NCI-H82 treated with DMSO at 0.1 percent for 48 hours (cell line): ENCODE measurements around the gene ARVCF.
"Not testable (repeated sequence)": the region's sequence is repeated elsewhere in the genome, so short reads cannot be mapped to it uniquely, and the experiment has no call there.

ENCODE experiments used
- DNase-seq: peaks from one replicate; lab custom pipeline; 2025; ENCODE audit not compliant: unreplicated experiment; lab: John Stamatoyannopoulos, UW

The ARVCF gene

DNA sequence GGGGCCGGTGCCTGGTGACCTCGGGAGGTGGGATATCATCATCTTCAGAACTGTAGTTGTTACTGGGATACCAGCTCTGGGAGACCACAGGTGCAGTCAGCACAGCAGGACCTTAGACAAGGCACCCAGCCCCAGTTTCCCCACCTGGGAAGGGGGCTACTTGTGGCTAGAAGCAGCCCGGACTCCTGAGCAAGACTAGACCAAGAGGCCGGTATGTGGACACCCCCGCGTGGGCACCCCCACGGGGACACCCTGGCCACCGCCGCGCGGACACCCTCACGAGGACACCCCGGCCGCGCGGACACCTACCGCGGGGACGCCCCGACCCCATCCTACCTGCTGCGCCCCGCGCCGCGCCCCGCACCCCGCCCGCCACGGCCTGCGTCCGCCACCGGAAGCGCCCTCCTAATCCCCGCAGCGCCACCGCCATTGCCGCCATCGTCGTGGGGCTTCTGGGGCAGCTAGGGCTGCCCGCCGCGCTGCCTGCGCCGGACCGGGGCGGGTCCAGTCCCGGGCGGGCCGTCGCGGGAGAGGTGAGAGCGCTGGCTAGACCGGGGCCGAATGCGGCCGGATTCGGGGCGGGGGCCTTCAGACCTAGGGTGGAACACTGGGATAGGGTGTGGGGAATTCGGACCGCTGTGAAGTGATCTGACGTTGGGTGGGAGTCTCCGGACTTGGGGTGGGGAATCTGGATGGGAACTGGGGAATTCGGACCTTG, 75.1 kb downstream of the ARVCF start, which contains the start of the genes COMT and TXNRD2:
Gene COMT, plus strand, starts transcription at position 408 of the 718 bp plus-strand sequence. CDS start 20,755 bp downstream, outside the sequence.
Gene TXNRD2, minus strand, starts transcription at position 454 of the 718 bp plus-strand sequence. Its CDS starts 15 bp downstream, at position 439.
- peak; percentile 5 for DNase-seq

DNA sequence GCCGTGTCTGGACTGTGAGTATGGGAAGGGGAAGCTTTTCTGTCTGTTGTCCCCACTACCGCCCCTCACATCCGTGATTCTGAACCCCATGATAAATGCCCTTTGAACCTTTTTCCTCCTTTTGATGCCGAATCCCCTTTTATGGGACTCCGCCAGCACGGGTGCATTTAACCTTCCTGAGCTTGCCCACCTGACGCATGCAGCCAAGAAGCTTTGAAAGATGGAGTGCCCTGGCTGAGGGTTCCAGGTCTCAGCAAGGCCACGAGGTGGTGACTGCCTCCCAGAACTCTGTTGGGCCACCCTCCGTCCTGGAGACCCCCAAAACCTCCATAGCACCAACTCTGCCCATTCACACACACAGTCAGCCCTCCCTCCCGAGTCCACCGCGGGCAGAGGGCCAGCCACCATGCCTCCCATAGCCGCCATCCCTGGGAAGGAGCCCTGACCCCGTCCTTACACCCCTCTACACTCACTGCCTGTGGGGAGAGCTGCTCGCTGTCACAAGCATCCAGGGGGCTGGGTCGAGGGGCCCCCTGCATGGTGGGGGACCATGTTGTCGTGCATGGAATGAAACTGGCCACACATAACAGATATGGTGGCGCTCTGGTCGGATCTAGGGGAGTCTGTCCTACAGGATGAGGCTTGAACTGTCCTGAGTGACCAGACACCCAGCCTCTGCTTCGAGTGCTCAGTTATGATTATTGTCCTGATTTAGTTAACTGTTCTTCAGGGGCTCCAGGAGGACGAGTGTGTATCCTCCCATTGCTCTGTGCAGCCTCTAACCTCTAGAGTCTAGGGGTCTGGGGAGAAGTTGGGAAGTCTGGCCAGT, 75.9 kb downstream of the ARVCF start:
- no peak for DNase-seq

DNA sequence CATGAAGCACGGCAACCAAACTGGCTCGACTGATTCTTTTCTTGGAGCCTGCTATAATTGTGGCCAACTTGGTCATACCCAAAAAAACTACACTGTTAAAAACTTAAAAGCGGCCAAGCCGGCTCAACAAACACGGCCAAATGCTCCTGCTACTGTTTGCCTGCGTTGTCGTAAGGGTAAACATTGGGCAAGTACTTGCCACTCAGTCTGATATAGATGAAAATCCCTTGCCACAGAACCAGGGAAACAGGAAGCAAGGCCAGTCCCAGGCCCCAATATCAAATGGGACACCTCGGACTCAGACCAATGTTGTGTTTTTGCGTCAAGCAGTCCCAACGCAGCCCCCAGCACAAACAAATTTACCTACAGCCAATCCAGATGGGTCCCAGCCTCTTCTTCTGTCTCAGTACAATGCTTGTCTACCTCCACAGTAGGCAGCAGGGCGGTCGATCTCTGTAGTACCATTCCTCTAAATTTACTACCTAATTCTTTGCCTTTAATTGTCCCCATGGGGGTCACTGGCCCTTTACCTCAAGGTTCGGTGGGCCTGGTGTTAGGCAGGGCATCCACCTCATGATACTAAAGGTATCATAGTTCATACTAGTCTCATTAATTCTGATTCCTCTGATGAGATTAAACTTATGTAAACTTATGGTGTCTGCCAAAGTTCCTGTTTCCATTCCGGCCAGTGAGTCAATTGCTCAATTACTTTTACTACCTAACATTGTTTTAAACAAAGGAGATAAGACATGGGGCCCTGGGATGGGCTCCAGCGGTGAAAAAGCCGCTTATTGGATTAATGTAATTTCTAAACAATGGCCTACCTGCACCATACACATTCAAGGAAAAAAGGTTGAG, 78.8 kb downstream of the ARVCF start:
- DNase-seq: no peak

DNA sequence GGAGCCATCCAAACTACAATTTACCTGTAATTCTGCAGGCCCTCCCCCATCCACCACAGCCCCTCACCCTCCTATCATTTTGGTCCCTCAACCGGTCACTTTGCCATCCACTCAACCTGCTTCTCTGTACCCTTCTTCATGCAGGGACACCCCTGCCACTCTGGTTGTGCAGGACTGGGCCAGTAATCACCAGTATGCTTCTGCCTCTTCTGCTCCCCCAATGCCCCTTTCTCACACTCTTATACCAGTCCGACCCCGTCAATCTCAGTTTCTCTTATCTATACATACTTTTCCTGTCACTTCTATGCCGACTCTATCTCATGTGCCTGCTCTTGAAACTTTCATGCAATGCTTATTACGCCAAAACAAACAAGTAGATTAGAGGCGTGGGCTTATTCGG, 80.1 kb downstream of the ARVCF start:
- no peak for DNase-seq

DNA sequence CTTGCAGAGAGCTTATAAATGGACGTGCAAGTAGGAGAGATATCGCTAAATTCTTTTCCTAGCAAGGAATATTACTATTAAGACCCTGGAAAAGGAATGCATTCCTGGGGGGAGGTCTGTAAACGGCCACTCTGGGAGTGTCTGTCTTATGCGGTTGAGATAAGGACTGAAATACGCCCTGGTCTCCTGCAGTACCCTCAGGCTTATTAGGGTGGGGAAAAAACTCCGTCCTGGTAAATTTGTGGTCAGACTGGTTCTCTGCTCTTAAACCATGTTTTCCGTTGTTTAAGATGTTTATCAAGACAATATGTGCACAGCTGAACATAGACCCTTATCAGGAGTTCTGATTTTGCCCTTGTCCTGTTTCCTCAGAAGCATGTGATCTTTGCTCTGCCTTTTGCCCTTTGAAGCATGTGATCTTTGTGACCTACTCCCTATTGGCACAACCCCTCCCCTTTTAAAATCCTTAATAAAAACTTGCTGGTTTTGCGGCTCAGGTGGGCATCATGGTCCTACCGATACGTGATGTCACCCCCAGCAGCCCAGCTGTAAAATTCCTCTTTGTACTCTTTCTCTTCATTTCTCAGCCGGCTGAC, 81.4 kb downstream of the ARVCF start:
- not testable (repeated sequence) for DNase-seq

DNA sequence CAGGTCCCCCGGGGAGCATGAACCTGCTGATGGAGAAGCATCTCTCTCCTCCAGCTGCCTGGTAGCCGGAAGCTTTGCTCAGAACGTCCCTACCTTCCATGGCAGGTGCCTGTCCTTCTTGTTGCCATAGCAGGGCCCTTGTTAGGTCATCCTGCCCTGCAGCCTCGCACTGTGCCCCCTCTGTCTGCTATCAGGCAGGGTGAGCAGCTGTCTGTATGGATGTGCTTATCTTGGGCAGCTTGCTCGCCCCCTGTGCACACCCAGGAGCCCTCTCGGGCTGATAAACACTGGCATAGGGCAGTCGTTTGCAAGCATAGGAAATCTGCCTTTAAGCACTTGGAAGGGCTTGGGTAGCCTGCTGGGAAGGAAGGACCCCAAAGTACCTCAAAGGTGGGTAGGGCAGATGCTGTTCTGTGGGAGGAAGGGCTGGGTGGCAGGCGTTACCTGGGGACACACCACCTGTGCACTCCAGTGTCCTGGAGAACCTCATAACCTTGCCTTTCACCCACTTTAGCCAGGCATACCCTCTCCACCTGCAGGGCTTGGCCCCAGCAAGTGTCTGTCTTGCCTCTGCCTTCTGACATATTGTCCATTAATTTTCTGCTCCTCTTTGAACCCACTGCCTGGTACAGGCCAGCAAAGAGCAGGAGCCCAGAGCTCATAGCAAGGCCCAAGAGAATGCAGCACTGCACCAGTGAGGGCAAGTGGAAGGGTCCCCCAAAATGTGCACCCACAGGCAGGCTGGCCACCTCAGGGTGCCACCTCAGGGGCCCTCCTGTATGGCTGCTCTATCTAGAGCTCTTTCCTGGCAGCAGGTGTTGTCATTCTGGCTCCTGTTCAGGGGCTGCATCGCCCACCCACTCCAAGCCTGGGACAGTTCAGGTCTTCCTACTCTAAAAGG, 83.0 kb downstream of the ARVCF start:
- no peak for DNase-seq

DNA sequence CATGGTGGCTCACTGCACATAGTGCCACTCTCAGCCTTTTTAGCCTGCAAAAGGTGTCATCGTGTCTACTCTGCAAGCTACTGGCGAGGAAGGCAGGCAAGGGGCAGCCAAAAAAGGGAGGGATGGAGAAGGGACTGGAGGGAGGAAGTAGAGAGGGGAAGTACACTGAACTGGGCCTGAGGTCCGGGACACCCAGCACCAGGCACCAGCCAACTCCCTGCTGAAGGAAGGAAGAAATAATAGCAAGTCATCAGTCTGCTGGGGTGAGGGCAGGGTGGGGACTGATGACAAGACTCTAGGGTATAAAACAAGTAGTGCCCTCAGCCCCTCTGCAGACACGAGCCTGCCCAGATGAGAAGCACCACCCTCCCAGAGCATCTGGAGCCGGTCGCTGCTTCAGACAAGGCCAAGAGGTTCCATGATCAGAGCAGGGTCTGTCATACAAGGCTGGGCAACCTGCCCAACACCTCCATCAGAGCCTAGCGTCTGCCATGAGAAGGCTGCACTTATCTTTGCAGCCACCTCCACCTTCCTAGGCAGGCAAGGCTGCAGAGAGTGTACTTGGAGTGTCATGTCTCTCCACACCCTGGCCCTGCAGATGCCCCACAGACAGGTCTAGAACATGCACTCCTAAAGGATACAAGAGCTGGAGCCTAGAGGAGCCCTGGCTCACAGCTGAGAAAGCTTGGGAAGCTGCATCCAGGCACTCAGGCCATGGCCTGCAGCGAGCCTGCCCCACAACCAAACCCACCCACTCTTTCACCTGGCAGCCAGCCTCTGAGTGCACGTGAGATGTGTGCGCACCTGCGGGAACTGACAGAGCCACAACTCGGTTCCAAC, 84.0 kb downstream of the ARVCF start:
- no peak for DNase-seq

DNA sequence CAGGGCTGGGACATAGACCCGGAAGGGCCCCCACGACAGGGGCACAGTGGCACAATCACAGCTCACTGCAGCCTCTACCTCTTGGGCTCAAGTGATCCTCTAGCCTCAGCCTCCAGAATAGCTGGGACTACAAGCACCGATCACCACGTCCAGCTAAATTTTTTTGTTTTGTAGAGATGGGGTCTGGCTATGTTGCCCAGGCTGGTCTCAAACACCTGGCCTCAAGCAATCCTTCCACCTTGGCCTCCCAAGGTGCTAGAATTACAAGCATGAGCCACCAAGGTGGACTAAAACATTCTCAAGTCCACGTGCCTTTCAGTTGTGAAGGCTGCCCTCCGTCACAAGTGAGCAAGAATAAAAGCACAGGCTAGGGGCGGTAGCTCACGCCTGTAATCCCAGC, 85.1 kb downstream of the ARVCF start:
- no peak for DNase-seq

DNA sequence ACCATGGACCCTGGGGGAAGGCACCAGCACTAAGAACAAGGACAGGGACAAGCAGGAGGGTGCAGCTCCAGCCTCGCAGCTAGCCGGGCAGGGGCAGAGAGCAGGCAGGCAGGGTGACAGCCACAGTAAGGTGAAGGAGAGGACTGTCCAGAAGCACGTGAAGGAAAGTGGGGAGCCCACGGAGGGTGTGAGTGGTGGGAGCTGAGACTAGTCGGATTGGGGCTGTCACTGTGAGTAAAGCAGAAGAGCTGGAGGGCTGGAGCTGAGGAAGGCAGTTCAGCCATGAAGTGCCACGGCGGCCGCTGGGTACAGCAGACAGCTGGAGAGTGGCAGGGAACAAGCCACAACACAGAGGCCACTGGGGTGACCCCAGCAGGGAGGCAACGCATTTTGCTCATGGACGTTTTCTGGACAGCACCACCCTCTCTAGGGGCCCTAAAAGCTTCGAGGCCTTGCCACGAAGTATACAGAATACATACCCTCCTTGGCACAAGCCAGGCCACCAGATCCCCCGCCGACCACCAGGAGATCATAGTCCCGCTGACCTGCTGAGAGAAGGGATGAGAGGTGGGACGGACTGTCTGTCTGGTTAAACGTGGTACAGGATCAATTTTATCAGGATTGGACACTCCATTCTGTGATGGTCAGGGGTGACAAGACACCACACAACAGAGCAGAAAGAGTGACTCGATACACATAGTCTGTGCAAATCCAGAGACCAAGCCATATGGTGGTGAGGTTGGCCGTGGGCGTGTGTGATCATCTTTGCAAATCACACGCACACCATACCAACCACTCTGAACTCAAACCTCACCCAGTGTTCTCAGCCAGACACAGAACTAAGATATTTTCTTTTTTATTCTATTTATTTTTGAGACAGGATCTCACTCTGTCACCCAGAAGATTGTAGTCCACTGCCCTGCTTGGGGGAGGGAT, 85.8 kb downstream of the ARVCF start:
- DNase-seq: no peak

DNA sequence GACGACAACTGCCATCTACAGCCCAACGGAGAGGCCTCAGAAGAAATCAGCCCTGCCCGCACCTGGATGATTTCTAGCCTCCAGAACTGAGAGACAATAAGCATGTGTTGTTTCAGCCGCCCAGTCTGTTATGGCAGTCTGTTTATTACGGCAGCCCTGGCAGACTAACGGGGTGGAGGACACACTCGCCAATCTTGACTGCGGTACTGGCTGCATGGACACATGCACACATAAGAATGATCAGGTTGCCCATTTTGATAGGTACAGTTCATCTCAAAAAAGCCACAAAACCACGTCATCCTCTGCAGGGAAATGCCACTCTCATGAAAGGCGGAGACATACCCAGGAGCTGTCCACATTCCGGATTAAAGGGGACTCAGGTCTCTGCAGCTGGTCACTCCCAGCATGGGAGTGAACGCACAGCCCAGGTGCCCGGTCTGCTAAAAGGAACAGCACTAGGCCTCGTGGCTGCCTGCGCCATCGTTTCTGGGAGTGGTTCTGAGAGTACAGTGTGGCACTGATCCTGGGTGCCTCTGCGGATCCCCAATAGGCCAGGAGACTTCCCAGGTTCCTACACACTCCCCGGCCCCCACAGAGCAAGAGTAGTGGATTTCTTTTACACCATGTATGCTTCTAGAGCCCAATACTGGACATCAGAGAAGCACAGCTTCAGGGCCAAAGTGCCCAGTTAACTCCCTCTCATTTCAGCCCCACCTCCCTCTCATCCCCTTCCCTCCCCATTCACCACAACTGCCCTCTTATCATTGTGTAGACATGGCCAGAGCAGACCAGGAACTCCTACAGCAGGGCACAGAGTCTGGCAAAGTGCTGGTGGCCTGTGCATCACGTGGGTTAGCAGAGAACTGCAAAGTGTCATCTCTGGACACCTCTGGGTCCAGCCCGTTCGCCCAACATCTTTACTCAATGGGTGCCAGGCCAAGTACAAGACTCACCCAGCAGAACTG, 86.8 kb downstream of the ARVCF start:
- DNase-seq: no peak

DNA sequence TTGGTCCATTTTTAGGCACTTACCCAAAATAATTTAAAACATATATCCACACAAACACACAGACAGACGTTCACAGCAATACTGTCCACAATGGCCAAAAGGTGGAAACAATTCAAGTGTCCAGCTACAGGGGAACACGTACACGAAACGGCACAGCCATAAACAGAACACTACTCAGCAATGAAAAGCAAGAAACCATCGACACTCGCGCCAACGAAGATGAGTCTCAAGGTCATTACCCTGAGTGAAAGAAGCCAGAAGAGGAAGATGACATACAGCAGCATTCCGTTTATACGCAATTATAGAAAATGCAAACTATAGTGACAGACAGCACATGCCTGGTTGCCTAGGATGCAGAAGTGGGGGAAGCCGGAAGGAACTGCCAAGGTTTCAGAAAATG, 88.4 kb downstream of the ARVCF start:
- no peak for DNase-seq

DNA sequence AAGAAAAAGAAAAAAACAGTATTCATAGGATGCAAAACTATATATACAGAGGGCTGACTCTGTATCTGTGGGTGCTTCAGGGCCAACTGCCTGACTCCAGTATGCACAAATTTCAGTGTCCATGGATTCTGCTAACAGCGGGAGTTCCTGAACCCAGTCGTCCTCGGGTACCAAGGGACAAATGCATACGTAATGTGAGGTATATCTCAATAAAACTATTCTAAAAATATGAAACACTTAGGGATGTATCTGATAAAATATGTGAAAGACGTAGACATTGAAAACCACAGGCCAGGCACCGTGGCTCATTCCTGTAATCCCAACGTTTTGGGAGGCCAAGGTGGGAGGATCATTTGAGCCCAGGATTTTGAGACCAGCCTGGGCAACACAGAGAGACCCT, 88.9 kb downstream of the ARVCF start:
- no peak for DNase-seq

DNA sequence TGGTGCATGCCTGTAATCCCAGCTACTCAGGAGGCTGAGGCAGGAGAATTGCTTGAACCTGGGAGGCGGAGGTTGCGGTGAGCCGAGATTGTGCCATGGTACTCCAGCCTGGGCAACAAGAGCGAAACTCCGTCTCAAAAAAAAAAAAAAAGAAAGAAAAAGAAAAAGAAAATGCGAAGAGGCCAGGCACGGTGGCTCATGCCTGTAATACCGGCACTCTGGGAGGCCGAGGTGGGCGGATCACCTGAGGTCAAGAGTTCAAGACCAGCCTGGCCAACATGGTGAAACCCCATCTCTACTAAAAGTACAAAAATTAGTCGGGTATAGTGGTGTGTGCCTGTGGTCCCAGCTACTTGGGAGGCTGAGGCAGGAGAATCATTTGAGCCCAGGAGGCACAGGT, 90.6 kb downstream of the ARVCF start:
- not testable (repeated sequence) for DNase-seq

DNA sequence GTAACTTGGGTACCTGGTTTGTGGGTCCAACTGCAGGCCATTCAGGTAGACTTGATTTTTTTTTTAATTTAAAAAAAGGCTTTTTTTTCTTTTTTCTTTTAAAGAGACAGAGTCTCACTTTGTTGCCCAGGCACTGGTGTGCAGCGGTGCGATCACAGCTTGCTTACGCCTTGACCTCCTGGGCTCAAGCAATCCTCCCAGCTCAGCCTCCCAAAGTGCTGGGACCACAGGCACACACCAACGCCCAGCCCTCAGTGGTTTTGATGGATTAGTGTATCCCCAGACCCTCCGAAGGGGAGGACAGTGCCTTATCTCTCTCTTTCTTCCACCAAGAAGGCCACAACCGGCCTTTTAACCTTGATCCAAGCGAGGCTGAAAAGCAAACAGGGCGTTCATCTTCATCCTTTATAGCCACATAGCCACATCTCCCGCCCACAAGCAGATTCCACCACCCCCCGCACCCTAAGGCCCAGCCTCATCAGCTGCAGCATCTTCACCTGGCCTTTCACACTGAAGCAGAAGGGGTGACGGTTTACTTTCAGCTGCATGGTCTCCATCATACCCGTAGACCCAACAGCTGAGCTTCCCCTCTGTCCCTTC, 92.6 kb downstream of the ARVCF start:
- DNase-seq: no peak

DNA sequence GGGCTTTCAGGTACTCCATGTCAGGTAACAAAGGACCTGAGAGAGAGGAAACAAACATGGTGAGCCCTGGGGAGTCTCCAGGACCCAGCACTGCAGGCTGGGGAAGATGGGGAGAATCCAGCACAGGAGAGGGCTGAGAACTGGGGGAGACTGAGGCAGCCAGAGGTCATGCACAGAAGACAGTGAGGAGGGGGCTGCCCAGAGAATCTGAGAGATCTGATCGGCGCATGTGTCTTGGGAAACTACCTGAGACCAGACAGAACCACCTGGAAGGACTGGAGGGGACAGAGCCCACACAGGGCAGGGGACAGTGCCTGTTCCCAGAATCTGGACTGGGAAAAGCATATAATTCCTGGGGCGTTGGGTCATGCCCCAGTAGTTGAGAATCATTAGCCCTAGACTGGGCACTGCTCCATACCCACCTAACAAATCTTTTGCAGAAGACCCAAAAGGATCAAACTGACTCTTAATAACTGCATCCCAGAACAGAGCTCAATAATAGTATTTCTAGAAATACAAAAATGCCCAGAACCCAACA, 95.0 kb downstream of the ARVCF start:
- DNase-seq: no peak
